NCI-H2227 (cell line): ENCODE data around the gene TMEM130.
A peak's percentile ranks its signal among the peaks of the same experiment; 100 is the strongest.
"Not testable (repeated sequence)": the region's sequence is repeated elsewhere in the genome, so short reads cannot be mapped to it uniquely, and the experiment has no call there.

Experiments used
- DNase-seq: peaks from one replicate; lab custom pipeline; 2025; ENCODE audit not compliant: unreplicated experiment; lab: John Stamatoyannopoulos, UW

The TMEM130 gene

GRCh38 chr7:98877692-98878364 lies 8.0 kb upstream of the TMEM130 start:
- no peak for DNase-seq

GRCh38 chr7:98877146-98877545 lies 7.3 kb upstream of the TMEM130 start:
- no peak for DNase-seq

- no peak for DNase-seq
These were observed 5.7 kb upstream of the TMEM130 start for GRCh38 chr7:98875501-98875900.

GRCh38 chr7:98874942-98875341 lies 5.1 kb upstream of the TMEM130 start:
- no peak for DNase-seq

GRCh38 chr7:98873610-98874009 lies 3.8 kb upstream of the TMEM130 start:
- not testable (repeated sequence) for DNase-seq

GRCh38 chr7:98872328-98872924 lies 2.6 kb upstream of the TMEM130 start:
- peak; percentile 25 for DNase-seq

- no peak for DNase-seq
These were observed 1.1 kb upstream of the TMEM130 start for GRCh38 chr7:98870807-98871491.

- DNase-seq, result peak; percentile 81
These were observed 372 bp upstream of the TMEM130 start for GRCh38 chr7:98870121-98870651.

GRCh38 chr7:98869027-98869596 lies 702 bp downstream of the TMEM130 start:
- DNase-seq, result no peak

- no peak for DNase-seq
These were observed 1.4 kb downstream of the TMEM130 start for GRCh38 chr7:98868450-98868849.

- DNase-seq, result no peak
These were observed 3.0 kb downstream of the TMEM130 start for GRCh38 chr7:98866765-98867164.

GRCh38 chr7:98866351-98866750 lies 3.5 kb downstream of the TMEM130 start:
- no peak for DNase-seq

GRCh38 chr7:98864731-98865453 lies 4.9 kb downstream of the TMEM130 start:
- DNase-seq, result no peak

GRCh38 chr7:98863601-98864000 lies 6.2 kb downstream of the TMEM130 start:
- no peak for DNase-seq

- no peak for DNase-seq
These were observed 6.9 kb downstream of the TMEM130 start for GRCh38 chr7:98862716-98863420.

- no peak for DNase-seq
These were observed 7.6 kb downstream of the TMEM130 start for GRCh38 chr7:98862203-98862602.

- DNase-seq, result no peak
These were observed 9.7 kb downstream of the TMEM130 start for GRCh38 chr7:98860071-98860470.

- no peak for DNase-seq
These were observed 14.0 kb downstream of the TMEM130 start for GRCh38 chr7:98855610-98856422.

GRCh38 chr7:98852826-98853225 lies 17.0 kb downstream of the TMEM130 start:
- no peak for DNase-seq

- DNase-seq, result no peak
These were observed 20.9 kb downstream of the TMEM130 start for GRCh38 chr7:98848918-98849317.
